ENCODE data around the gene ACOT11. TPM values are rescaled to one million over a fixed set of nuclear protein-coding genes. Genes with fewer than 3 reads are reported as not detected.

Gene ACOT11
- total RNA-seq, 2 experiments from 2014 or later = 1.9 to 2.0 TPM

DNA sequence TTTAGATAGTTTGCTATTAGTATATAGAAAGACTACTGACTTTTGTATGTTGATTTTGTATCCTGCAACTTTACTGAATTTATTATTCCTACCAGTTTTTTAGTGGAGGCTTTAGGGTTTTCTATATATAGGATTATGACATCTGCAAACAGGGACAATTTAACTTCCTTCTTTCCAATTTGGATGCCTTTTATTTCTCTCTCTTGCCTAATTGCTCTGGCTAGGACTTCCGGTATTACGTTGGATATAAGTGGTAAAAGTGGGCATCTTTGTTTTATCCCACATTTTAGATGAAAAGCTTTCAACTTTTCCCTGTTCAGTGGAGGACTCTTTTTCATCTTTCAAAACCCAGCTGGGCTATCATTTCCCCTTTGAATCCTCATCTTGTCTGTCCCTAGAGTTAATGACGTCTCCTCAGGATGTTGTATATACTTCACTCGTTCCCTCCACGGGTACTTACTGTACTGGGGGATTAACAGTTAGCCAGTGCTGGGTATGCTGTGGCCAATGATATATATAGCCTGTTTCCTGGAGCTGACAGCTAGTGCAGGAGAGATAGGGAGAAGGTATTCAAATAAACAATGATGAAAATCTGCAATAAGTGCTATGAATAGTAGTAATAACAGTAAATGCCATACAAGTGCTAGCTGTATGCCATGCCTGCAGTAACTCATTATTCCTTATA, 9.8 kb downstream of the ACOT11 start:
- no peaks in the 10 kb centered on the region for H3K4me1 Mint-ChIP-seq
- peaks cover 8% of the 10 kb centered on the region for H3K9me3 Mint-ChIP-seq
- DNase-seq = no peak
- no peaks in the 10 kb centered on the region for H3K36me3 Mint-ChIP-seq (ENCODE audit: low read depth)
- POLR2A ChIA-PET = no interaction called here
- H3K27me3 Mint-ChIP-seq = peaks cover 6% of the 10 kb centered on the region
- H3K27ac Mint-ChIP-seq = no peak overlapping the region
- H3K4me3 Mint-ChIP-seq = no peak overlapping the region
- CTCF ChIA-PET = interaction anchor here (0.9 to 1.8 kb wide), 2 partner anchors 8 to 12 kb away, joined by 3 to 4 read pairs; no protein-coding TSS in a partner anchor

DNA sequence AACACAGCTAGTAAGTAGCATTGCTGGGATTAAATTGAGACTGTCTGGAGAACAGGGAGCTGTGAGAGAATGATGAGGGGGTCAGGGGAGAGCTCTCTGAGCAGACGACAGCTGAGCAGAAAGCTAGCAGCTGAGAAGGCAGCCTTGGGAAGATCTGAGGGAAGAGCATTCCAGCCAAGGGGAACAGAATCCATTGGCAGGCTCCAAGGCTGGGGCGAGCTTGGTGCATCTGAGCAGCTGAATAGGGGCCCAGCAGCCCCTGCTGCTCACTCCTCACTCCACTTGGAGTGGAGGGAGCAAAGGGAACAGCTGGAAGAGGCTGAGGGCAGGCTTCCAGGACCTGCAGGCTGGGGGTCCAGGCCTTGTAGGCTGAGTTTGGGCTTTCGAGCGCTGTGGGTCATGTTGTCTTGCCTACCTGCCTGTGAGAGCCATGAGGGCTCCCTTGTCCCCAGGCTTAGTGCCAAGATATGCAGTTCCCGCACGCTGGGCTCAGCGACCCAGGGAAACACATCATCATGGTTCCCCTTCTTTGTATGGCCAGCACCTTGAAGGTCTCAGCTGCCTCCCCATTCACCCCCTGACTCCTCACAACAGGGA, 10.5 kb downstream of the ACOT11 start:
- H3K4me1 Mint-ChIP-seq = no peaks in the 10 kb centered on the region

DNA sequence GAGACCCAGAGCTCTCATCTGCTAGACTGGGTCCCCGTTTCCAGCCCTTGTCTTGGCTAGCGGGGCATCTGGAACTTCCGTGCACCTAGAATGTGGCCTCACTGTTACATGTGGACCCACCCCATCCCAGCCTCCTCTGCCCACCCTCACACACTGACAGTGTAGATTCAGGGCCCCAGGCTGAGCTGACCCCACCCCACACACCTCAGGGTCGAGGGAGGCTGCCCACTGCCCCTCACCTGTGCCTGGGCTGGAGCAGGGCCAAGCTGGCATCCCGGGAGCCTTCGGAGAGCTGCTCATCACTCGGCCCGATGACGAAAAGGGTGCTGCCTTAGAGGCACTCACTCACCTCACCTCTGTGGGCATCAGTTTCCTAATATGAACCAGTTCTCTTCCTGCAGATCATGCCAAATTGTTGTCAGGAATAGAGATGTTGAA, 11.1 kb downstream of the ACOT11 start:
- H3K4me3 Mint-ChIP-seq = no peak overlapping the region
- POLR2A ChIA-PET = no interaction called here
- no peaks in the 10 kb centered on the region for H3K36me3 Mint-ChIP-seq (ENCODE audit: low read depth)
- H3K27ac Mint-ChIP-seq = no peak overlapping the region
- no peaks in the 10 kb centered on the region for H3K4me1 Mint-ChIP-seq
- DNase-seq = no peak
- peaks cover 8% of the 10 kb centered on the region for H3K9me3 Mint-ChIP-seq
- H3K27me3 Mint-ChIP-seq = peaks cover 6% of the 10 kb centered on the region
- CTCF ChIA-PET = interaction anchor here (0.5 to 1.8 kb wide), 2 partner anchors 9 to 15 kb away, joined by 3 read pairs; no protein-coding TSS in a partner anchor

More for the DNA sequence above, 10.5 kb downstream of the ACOT11 start:
- H3K9me3 Mint-ChIP-seq = peaks cover 8% of the 10 kb centered on the region
- CTCF ChIA-PET = interaction anchor here (0.5 to 1.8 kb wide), 3 partner anchors 9 to 15 kb away, joined by 3 to 4 read pairs (median 3); no protein-coding TSS in a partner anchor
- H3K4me3 Mint-ChIP-seq = no peak overlapping the region
- DNase-seq = no peak
- no peak overlapping the region for H3K27ac Mint-ChIP-seq
- peaks cover 6% of the 10 kb centered on the region for H3K27me3 Mint-ChIP-seq
- no peaks in the 10 kb centered on the region for H3K36me3 Mint-ChIP-seq (ENCODE audit: low read depth)
- POLR2A ChIA-PET = no interaction called here

DNA sequence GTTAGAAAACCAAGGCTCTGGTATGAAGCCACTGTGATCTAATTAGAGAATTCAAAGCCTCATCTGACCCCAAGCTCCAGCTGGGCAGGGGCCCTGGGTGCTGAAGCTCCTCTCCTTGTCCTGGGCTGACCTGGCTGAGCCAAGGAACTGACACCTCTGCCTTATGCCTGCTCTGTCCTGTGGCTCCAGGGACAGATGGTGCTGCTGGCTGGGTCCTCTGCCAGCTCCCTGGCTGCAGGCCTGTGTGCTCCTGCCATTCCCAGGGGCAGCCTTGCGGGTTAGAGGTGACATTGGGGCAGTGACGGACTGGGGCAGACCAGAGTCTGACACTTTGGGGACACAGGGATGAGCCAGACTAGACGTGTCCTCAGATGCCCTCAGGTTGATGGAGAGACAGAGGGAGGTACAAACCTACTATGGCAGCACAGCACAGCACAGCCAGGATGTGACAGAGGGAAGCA, 11.8 kb downstream of the ACOT11 start:
- no peak overlapping the region for H3K27ac Mint-ChIP-seq
- H3K4me1 Mint-ChIP-seq = peaks cover 5% of the 10 kb centered on the region
- peaks cover 8% of the 10 kb centered on the region for H3K9me3 Mint-ChIP-seq
- H3K36me3 Mint-ChIP-seq (ENCODE audit: low read depth) = no peaks in the 10 kb centered on the region
- DNase-seq = no peak
- peaks cover 6% of the 10 kb centered on the region for H3K27me3 Mint-ChIP-seq
- POLR2A ChIA-PET = no interaction called here
- H3K4me3 Mint-ChIP-seq = no peak overlapping the region
- CTCF ChIA-PET = interaction anchor here (0.6 kb wide), 1 partner anchor 942 kb away, joined by 3 read pairs; no protein-coding TSS in a partner anchor

DNA sequence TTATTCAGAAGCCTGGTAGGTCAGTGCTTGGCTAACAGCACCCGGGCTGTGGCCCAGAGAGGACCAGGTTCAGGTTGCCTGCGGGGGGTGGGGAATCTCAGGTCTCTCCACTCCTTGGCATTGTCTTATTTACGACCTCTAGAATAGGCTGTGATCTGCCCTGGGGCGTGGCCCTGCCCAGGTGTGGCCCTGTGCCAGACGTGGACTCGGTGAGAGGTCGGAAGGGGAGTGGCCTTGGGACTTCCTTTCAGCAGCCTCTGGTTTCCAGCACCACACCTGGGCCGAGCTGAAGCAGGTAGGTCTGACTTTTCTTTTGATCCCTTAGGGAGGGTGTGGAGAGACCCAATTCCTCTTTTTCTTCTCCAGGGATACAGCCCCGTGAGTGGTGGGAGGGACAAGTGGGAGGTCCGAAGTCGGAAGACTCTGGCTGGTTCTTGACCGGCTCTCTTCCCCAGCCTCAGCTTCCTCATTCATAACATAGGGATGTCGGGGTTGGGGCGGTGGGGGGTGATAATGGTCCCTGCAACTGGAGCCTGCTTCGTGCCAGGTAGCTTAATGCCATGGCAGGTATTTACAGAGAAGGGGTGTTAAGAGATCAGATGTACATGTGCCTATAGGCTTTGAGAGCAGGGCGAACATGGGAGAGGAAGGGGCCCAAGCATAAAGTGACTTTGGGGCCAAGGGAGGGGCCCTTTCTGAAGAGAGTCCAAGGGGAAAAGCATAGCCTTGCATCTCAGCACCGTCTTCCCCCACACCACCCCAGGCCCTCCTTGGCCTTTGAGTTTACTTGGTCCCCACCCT, 16.5 kb downstream of the ACOT11 start:
- Mint-ChIP-seq H3K27me3 (no peaks in the 10 kb centered on the region), H3K27ac (no peak overlapping the region), H3K4me1 (peaks cover 5% of the 10 kb centered on the region), H3K9me3 (no peaks in the 10 kb centered on the region), H3K36me3 (ENCODE audit: low read depth) (no peaks in the 10 kb centered on the region), H3K4me3 (no peak overlapping the region)
- CTCF ChIA-PET = interaction anchor here (0.5 to 1.0 kb wide), 3 partner anchors 10 to 301 kb away, joined by 3 to 4 read pairs (median 3); no protein-coding TSS in a partner anchor
- POLR2A ChIA-PET = no interaction called here
- DNase-seq = no peak

DNA sequence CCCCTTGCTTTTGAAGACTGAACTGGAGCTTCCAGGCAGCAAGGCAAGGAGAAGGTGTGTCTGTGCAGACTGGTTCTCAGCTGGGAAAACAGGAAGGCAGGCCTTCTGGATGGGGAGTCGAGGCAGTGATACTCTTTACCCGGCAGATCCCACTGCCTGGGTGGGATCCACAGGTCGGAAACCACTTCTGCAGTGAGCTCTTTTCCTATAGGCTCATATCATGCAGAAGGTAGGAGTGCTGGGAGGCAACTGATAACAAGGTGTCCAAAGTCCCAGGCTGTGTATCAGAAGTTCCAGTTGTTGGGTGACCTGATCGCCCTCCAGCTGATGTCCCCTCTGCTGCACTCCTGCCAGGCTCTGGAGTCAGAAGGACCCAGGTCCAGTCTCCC, 17.1 kb downstream of the ACOT11 start:
- no peak overlapping the region for H3K4me3 Mint-ChIP-seq
- ChIA-PET CTCF (interaction anchor here (1.0 kb wide), 1 partner anchor 9 kb away, joined by 3 read pairs; no protein-coding TSS in a partner anchor), POLR2A (no interaction called here)
- H3K4me1 Mint-ChIP-seq = peaks cover 5% of the 10 kb centered on the region
- H3K27ac Mint-ChIP-seq = no peak overlapping the region
- no peaks in the 10 kb centered on the region for H3K36me3 Mint-ChIP-seq (ENCODE audit: low read depth)
- no peaks in the 10 kb centered on the region for H3K27me3 Mint-ChIP-seq
- no peak for DNase-seq
- H3K9me3 Mint-ChIP-seq = no peaks in the 10 kb centered on the region

DNA sequence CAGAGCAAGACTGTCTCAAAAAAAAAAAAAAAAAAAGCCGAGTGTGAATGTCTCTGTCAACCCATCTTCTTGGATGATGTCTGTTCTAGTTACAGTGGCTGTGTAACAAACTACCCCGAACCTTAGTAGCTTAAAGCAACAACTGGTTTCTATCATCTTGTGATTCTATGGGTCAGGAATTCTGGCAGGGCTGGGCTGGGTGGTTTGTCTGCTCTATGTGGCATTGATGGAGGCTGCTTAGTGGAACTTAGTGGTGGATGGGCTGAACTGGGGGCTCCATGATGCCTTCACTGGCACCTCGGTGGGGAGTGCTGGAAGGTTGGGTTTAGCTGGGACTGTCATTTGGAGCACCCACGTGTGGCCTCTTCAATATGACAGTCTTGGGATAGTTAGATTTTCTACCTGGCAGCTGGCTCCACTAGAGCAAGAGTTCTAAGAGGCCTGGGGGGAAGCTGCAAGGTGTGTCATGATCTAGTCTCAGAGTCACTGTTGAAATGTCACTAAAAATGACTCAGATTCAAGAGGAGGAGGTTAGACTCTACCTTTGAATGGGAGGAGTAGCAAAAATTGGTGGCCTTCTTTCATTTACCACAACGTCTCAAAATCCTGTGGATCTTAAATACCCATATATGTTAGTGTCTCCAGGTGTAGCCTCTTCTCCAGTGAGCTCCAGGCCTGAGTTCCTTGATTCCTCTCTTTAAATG, 18.6 kb downstream of the ACOT11 start:
- Mint-ChIP-seq H3K9me3 (no peaks in the 10 kb centered on the region), H3K36me3 (ENCODE audit: low read depth) (no peaks in the 10 kb centered on the region), H3K27ac (no peak overlapping the region), H3K4me3 (no peak overlapping the region), H3K27me3 (no peaks in the 10 kb centered on the region), H3K4me1 (peaks cover 10% of the 10 kb centered on the region)
- ChIA-PET POLR2A (no interaction called here), CTCF (interaction anchor here (0.6 kb wide), 1 partner anchor 358 kb away, joined by 4 read pairs; no protein-coding TSS in a partner anchor)
- no peak for DNase-seq

DNA sequence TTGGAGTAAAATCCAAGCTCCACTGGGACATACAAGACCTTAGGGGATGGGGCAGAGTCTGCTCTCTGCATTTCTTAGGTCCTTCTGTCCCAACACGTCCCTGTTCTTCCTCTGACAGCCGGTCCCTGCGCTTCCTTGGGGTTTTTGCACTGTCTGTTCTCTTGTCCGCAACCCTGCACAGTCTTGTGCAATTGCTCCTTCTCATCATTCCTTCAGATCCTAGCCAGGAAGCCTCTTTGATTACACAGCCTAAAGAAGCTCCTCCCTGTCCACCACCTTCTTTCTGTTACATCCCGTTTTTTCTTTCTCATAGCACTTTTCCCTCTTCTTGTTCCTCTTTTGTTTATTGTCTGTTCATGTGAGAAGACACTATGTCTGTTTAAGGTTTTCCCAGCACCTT, 19.9 kb downstream of the ACOT11 start:
- Mint-ChIP-seq H3K27me3 (no peaks in the 10 kb centered on the region), H3K36me3 (ENCODE audit: low read depth) (no peaks in the 10 kb centered on the region), H3K9me3 (no peaks in the 10 kb centered on the region), H3K27ac (no peak overlapping the region), H3K4me3 (no peak overlapping the region), H3K4me1 (peaks cover 12% of the 10 kb centered on the region)
- CTCF ChIA-PET = no interaction called here
- POLR2A ChIA-PET = no interaction called here
- no peak for DNase-seq

DNA sequence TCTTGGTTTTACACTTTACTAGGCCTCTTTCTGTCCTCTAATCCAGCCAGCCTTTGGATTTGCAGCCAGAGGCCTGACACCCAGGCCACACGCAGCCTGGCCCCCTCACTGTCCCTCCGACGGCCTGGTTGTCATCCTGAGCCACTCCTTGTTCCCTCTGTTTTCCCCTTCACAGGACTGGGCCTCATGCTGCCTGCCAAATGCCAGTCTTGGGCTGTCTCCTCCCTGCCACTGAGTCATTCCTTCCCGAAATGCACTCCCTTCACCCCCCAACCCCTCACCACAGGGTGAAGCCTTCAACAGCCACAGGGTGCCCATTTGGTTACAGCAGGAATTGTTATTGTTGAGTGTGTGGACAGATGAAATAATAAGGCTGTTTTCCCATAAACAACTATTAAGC, 21.3 kb downstream of the ACOT11 start:
- no peak overlapping the region for H3K4me3 Mint-ChIP-seq
- no peaks in the 10 kb centered on the region for H3K36me3 Mint-ChIP-seq (ENCODE audit: low read depth)
- peaks cover 10% of the 10 kb centered on the region for H3K4me1 Mint-ChIP-seq
- ChIA-PET POLR2A (no interaction called here), CTCF (interaction anchor here (0.7 kb wide), 1 partner anchor 870 kb away, joined by 3 read pairs; no protein-coding TSS in a partner anchor)
- no peaks in the 10 kb centered on the region for H3K27me3 Mint-ChIP-seq
- DNase-seq = no peak
- no peaks in the 10 kb centered on the region for H3K9me3 Mint-ChIP-seq
- no peak overlapping the region for H3K27ac Mint-ChIP-seq

DNA sequence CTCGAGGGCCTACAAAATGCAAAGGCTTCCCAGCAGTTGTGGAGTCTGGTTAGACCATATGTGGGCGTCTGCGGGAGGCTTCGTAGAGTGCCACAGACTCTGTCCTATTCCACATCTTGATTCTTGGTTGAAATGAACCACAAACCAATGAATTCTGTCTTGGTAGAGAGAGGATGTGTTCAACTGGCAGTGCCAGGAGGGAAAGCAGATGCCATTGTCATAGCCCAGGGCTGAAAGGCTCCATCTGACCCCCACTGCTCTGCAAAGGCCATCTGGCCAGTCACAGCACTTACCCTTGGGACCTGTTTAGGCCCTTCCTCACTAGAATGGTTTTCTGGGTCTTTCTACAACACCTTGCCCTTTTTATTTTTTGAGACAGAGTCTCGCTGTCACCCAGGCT, 22.1 kb downstream of the ACOT11 start:
- H3K4me3 Mint-ChIP-seq = no peak overlapping the region

DNA sequence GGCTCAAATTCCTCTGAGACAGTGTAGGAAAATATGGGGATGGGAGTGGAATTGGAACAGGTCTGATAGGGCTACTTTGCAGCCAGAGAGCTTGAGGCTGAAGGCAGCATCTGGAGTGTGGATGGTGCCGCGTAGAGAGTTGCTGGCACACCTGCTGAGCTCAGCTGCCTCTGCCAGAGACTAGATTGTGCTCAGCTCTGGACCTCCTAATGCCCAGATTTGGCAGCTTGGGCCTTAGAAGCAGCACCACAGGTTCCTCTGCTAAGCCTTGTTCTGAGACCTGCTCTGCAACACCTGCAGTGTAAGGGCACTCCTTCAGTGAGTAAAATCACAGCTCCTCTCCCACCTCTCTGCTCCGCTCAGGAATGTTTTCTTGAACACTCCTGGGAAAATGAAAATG, 23.3 kb downstream of the ACOT11 start:
- no peak for DNase-seq
- Mint-ChIP-seq H3K36me3 (ENCODE audit: low read depth) (no peaks in the 10 kb centered on the region), H3K27ac (no peak overlapping the region), H3K9me3 (no peaks in the 10 kb centered on the region), H3K4me3 (no peak overlapping the region), H3K27me3 (no peaks in the 10 kb centered on the region), H3K4me1 (peaks cover 7% of the 10 kb centered on the region)
- ChIA-PET POLR2A (no interaction called here), CTCF (interaction anchor here (1.5 kb wide), 1 partner anchor 12 kb away, joined by 5 read pairs; no protein-coding TSS in a partner anchor)

More for the DNA sequence above, 22.1 kb downstream of the ACOT11 start:
- no peak for DNase-seq
- no peaks in the 10 kb centered on the region for H3K9me3 Mint-ChIP-seq
- no peaks in the 10 kb centered on the region for H3K27me3 Mint-ChIP-seq
- H3K36me3 Mint-ChIP-seq (ENCODE audit: low read depth) = no peaks in the 10 kb centered on the region
- no peak overlapping the region for H3K27ac Mint-ChIP-seq
- POLR2A ChIA-PET = no interaction called here
- CTCF ChIA-PET = interaction anchor here (0.6 kb wide), 1 partner anchor 538 kb away, joined by 3 read pairs; no protein-coding TSS in a partner anchor
- H3K4me1 Mint-ChIP-seq = peaks cover 7% of the 10 kb centered on the region

DNA sequence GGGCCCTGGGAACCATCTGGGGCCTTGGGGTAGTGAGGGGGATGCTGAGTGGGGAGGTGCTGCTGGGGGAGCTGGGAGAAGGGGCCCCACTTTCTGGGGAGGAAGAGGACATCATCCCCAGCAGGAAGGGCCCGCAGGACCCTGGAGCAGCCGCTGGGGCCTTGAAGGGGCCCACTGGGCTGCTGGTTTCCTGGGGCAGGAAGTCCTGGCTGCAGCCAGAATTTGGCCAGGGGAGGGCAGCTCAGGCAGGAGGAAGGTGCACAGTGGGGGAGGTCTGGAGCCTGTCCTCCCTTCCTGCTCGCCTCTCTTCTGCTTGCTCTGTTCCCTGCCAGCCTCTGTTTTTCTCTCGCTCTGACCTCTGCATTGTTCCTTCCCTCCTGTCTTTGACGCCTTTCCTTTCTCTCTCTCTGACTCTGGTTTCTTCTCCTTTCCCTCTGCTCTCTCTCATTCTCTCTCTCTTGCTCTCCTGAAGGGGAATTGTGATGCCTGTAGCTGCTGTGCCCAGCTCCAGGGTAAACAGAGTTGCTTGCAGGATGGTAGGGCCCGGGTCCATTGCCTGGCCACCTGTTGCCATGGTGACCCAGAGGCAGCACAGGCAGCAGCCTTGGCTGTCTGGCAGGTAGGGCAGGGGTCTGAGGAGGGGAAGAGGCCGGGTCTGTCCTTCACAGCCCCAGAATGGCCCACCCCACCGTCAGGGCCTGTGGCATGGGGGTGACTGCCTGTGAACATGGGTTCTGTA, 23.9 kb downstream of the ACOT11 start:
- H3K27ac Mint-ChIP-seq = no peak overlapping the region
- H3K9me3 Mint-ChIP-seq = no peaks in the 10 kb centered on the region
- no peak for DNase-seq
- ChIA-PET POLR2A (no interaction called here), CTCF (interaction anchor here (0.8 to 1.5 kb wide), 2 partner anchors 11 to 15 kb away, joined by 3 to 5 read pairs; no protein-coding TSS in a partner anchor)
- no peaks in the 10 kb centered on the region for H3K36me3 Mint-ChIP-seq (ENCODE audit: low read depth)
- no peak overlapping the region for H3K4me3 Mint-ChIP-seq
- H3K4me1 Mint-ChIP-seq = peaks cover 7% of the 10 kb centered on the region
- no peaks in the 10 kb centered on the region for H3K27me3 Mint-ChIP-seq
